ENCODE measurements around the gene B4GALT6. TPM values are rescaled to one million over a fixed set of nuclear protein-coding genes. Genes with fewer than 3 reads are reported as not detected.

B4GALT6 gene
- total RNA-seq, 2 donors from 2014 or later: 0.95 to 3.0 TPM

- Histone ChIP-seq H3K36me3 (no peaks in the 10 kb centered on the region), H3K4me3 (no peak overlapping the region), H3K9me3 (no peaks in the 10 kb centered on the region), H3K27ac (no peak overlapping the region), H3K27me3 (replicated peaks; ENCODE audit: insufficient read depth) (no peaks in the 10 kb centered on the region), H3K4me1 (ENCODE audit: control insufficient read depth in 1 of 2, low read depth in 2 of 2) (no peaks in the 10 kb centered on the region)
- DNase-seq (ENCODE audit: low spot score): no peak
- no peak for TF ChIP-seq CTCF (IDR thresholded peaks at IDR 0.05)
- ATAC-seq (ENCODE audit: insufficient number of reproducible peaks, low FRiP score, low read depth): no peak
These were observed 96.9 kb downstream of the B4GALT6 start for GRCh38 chr18:31587529-31587928.

- DNase-seq (ENCODE audit: low spot score) (no peak), ATAC-seq (ENCODE audit: insufficient number of reproducible peaks, low FRiP score, low read depth) (no peak)
- no peak overlapping the region for H3K27ac ChIP-seq
- TF ChIP-seq CTCF (IDR thresholded peaks at IDR 0.05): no peak
- H3K36me3 ChIP-seq: no peaks in the 10 kb centered on the region
- no peaks in the 10 kb centered on the region for H3K27me3 ChIP-seq (replicated peaks; ENCODE audit: insufficient read depth)
- no peaks in the 10 kb centered on the region for H3K9me3 ChIP-seq
- H3K4me1 ChIP-seq (ENCODE audit: control insufficient read depth in 1 of 2, low read depth in 2 of 2): no peaks in the 10 kb centered on the region
- no peak overlapping the region for H3K4me3 ChIP-seq
These were observed 97.8 kb downstream of the B4GALT6 start for GRCh38 chr18:31586616-31587015.

- ATAC-seq (ENCODE audit: insufficient number of reproducible peaks, low FRiP score, low read depth) (no peak), DNase-seq (ENCODE audit: low spot score) (no peak)
- Histone ChIP-seq H3K36me3 (no peaks in the 10 kb centered on the region), H3K27ac (no peak overlapping the region), H3K27me3 (replicated peaks; ENCODE audit: insufficient read depth) (no peaks in the 10 kb centered on the region), H3K4me1 (ENCODE audit: control insufficient read depth in 1 of 2, low read depth in 2 of 2) (no peaks in the 10 kb centered on the region), H3K4me3 (no peak overlapping the region), H3K9me3 (no peaks in the 10 kb centered on the region)
- TF ChIP-seq CTCF (IDR thresholded peaks at IDR 0.05): no peak
These were observed 98.4 kb downstream of the B4GALT6 start for GRCh38 chr18:31585991-31586390.

- H3K4me1 ChIP-seq (ENCODE audit: control insufficient read depth in 1 of 2, low read depth in 2 of 2): no peaks in the 10 kb centered on the region
- no peaks in the 10 kb centered on the region for H3K9me3 ChIP-seq
- H3K36me3 ChIP-seq: no peaks in the 10 kb centered on the region
- H3K4me3 ChIP-seq: no peak overlapping the region
- no peak for TF ChIP-seq CTCF (IDR thresholded peaks at IDR 0.05)
- no peak overlapping the region for H3K27ac ChIP-seq
- no peak for DNase-seq (ENCODE audit: low spot score)
- ATAC-seq (ENCODE audit: insufficient number of reproducible peaks, low FRiP score, low read depth): no peak
- no peaks in the 10 kb centered on the region for H3K27me3 ChIP-seq (replicated peaks; ENCODE audit: insufficient read depth)
These were observed 101.1 kb downstream of the B4GALT6 start for GRCh38 chr18:31583185-31583854.

- Histone ChIP-seq H3K36me3 (no peaks in the 10 kb centered on the region), H3K27me3 (replicated peaks; ENCODE audit: insufficient read depth) (no peaks in the 10 kb centered on the region), H3K4me3 (no peak overlapping the region), H3K27ac (no peak overlapping the region), H3K4me1 (ENCODE audit: control insufficient read depth in 1 of 2, low read depth in 2 of 2) (no peaks in the 10 kb centered on the region), H3K9me3 (no peaks in the 10 kb centered on the region)
- ATAC-seq (ENCODE audit: insufficient number of reproducible peaks, low FRiP score, low read depth) (no peak), DNase-seq (ENCODE audit: low spot score) (no peak)
- no peak for TF ChIP-seq CTCF (IDR thresholded peaks at IDR 0.05)
These were observed 102.7 kb downstream of the B4GALT6 start for GRCh38 chr18:31581498-31582197.
